HG03196 (cell line): Measurements from ENCODE around the gene BUB3.

ENCODE experiments used
- ATAC-seq: cut with Tn5 transposase; IDR thresholded peaks from one replicate; pipeline ENCODE4 v1.9.1; 2021; ENCODE audit not compliant: unreplicated experiment

BUB3 gene

DNA sequence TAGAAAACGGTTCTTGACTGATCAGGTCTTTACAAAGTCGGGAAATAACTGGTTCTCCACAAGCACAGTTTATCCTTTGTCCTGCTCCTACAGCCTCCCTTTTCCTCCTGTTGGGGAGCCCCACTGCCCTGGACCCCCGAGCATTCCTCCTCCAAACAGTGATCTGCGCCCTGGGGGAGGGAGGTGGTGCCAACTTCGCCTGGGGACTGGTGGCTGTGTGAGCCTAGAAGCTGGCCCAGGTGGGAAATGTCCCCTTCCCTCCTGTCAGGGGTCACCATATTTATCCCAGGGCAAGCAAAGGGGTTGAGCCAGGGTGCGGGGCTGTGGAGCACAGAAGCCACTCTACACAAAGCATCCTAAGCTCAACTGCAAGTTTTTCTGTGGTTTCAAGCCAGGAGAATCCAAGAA, 13.2 kb upstream of the BUB3 start:
- no peak for ATAC-seq

DNA sequence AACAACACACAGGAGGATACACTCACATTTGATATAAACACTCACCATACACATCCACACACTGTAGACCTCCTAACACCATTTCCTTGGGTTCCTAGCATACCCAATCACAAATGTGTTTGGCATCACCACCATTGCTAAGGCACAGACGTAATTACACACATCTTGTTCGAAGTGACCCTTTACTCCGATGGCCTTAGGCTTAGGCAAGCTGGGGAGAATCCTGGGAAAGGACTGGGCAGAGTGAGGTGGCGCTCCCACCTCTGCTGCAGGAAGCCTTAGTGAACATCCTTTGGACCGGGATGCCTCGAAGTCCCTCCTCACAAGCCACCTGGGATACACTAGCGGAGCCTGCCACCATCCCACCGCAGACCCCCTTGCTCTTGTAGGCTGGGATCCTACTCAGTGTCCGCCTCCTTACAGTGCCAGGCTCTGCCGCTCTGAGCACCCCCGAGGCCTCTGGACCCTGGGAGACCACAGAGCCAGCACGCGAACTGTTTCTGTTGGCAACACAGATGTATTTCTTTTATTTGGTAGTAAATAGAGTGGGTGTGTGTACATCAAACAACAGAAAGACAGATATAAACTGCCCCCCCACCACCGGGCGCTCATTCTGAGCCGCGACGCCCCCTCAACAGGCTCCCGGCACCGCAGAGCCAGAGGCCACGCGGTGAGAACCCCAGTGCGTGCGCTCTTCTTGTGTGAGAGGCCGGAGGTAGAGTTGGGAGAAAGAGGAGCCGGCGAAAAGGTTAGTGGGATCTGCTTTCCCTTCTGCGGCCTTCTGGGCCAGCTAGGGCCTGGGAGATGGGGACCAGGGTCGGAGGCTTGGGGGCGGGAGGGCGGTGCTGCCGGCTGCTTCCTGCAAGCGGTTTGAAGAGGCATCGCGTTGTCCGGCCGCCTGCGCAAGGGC, 12.2 kb upstream of the BUB3 start:
- ATAC-seq: no peak

DNA sequence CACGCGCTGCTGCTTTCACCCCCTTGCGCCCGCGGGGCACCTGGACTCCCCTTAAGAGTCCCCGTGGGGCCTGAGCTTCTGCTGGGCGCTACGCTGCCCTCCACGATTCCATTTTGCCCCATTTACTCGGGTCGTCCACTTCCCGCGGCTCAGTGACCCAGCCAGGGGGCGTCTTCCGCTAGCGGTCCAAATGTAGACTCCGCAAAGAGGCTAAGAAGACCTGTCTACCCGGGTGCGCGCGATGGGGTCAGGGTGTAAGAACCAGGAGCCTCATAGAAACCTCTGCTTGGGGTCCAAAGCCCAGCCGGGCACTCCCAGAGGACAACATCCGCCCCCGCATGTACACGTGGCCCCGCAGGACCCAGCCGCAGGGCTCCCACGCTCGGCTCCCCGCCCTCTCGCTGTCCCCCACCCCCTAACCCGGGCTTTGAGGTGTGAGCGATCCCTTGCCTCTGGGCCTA, 11.5 kb upstream of the BUB3 start:
- no peak for ATAC-seq

DNA sequence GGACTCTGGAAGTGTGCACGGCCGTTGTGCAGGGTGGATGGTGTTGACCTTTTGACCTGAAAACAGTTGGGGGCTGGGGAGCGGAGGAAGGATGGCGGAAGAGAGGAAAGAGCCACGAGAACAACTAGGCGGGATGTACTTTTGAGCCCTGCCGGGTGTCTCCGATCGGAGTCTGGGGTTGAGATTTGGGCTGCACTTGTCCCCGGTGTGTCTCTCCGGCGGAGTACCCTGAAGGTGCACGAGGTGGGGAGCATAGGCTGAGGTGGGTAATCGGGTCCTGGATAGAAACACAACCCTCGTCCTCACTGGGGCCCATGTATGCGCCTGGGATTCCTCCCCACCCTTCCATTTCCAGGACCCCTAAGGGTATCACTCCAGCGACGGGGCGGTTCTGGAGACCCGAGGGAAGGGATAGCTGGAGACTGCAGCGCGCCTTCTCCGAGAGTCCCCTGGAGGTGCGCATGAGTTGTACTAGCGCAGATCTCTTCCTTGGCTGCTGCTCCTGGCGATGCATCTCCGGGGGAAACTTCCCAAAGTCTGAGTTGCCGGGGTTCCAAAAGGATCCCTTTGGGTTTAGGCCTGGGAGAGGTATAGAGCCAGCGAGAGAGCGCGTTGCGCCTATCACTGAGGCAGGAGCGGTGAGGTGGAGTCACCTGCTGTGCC, 10.9 kb upstream of the BUB3 start:
- ATAC-seq: no peak

DNA sequence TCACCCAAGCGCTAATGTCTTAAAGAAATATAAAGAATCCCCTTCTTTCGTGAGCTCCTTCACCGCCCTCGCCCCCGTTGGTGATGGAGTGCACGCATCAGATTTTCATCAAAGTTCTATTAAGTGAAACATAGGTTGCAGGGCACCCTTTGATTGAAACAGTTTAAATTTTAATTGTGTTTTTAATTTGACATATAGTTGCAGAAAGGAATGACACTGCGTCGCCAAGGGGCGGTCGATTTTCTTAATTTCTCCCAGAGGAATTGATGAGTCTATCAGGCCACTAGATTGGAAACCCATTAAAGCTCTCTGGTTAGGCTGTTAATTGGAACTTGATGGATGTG, 10.4 kb upstream of the BUB3 start:
- ATAC-seq: no peak

DNA sequence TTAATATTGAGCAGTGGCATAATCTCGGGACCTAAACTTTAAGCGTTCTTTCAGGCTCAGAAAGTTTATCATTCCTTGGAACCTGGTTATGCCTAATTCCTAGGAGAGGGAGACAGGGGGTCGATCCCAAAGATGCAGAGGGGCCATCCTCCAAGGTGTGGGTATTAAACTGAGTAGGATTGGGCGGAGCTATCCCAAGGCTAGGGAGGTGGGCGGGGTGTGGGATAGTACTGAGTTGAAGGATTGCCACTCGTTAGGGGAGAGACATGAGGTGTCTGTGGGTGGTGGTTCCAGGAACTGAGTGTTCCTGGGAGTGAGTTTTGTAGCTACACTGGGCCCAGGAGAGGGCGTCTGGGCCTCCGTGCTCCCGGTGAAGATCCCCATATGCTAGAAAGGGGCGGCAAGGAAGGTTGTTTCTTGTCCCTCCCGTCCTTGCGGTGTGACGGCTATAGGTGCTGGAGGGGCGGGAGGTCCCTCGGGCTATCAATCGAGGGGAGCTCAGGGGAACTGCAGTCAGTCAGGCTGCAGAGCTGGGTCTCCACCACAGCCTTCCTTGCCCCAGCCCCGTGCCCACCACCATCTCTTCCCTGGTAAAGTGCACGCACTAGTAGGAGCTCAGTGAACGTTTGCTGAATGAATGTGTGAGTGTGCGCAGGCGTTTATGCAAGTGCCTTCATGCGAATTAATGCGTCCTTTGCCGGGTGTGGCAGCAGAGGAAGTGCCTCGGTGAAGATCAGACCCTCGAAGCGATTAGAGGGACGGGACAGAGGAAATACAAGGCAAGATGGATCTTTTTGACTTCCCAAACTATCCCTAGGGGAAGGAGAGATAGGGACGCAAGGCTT, 9.3 kb upstream of the BUB3 start:
- no peak for ATAC-seq

DNA sequence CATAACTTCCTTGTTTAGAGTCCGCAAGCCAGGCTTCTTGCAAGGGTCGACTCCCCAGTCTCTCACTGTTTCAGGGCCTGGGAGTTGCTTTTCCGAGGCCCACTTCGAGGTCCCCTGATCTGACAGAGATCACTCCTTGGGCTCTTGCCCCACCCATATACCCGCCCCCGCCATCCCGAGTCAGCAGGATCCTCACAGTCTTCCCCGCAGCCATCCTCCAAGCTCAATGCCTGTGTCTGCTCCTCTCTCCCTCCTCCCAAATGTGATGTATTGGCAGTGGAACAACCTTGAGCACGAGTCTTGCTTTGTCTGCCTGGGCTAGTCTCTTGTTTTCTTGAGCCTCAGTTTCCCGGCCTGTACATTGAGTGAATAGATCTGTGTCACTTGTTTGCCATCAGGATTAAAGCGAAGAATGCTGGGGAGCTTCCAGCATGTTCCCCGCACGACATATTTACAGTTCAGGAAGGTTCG, 8.6 kb upstream of the BUB3 start:
- ATAC-seq: no peak

DNA sequence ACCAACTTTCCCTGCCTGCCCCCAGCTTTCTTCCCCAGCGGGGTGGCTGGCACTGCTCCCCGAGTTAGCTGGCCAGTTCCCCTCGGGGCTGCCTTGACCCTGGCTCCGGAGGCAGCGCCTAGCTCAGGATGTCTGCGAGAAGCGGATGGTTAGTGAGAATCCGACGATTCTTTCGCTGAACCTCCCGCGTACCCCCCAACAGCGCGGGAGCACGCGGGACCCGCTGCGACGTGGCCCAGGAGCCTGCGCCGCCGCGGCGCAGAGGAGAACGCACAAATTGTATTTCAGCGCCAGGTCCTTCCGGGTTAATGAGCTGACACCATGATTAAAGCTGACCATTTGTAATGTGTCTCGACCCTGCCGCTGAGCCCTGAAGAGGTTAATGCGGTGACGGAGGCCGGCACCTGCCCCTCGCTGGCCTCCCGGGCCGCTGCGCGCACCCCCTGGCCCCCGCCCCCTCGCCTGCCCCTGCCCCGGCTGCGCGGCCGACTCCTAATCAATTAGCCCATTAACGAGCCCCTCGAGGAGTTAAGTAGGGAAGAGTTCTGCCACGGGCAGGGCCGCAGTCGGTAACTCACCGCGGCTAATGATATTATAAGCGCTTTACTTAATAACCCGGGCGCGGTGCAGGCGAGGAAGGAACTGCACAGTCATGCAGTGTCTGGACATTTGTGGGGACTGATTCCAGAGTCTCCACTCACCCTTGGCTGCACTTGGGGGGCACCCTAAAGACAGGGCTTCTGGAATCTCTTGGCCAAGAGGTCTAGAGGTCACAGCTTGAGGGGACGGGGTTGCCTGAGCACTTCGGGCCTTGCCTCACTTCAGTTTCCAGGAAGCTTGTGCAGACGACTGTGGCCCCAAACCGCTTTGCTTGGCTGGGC, 7.9 kb upstream of the BUB3 start:
- ATAC-seq: no peak

DNA sequence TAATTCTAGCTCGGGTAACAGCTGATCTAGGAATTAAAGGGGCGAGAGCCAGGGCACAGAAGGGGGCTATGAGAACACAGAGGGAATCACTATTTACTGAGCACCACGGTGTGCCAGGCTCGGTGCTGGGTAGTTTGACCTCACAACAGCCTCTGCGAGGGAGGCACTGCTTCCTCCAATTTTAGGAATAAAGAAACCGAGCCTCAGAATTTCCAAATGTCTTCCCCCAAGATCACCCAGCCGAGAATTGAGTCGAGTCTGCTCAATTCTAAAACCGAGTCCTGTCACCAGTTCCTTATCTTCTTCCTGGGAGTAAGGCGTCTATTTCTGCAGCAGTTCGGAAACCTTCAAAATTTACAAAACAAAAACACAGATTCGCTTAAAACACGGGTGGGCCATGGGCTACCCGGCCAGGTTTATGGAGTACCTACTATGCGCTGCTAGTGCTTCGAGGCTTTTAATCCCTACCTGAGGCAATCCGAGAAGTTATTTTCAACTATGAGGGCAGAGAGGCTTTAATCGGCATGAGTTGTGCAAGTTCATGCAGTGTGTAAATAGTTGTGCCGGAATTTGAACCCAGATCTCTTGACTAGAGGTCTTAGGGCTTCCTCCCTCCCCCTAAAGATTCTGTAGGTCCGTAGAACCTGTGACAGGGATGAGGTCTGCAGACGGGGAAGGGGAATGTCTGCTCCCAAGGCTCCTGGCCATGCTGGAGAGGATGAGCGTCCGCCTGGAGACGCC, 7.1 kb upstream of the BUB3 start:
- no peak for ATAC-seq

DNA sequence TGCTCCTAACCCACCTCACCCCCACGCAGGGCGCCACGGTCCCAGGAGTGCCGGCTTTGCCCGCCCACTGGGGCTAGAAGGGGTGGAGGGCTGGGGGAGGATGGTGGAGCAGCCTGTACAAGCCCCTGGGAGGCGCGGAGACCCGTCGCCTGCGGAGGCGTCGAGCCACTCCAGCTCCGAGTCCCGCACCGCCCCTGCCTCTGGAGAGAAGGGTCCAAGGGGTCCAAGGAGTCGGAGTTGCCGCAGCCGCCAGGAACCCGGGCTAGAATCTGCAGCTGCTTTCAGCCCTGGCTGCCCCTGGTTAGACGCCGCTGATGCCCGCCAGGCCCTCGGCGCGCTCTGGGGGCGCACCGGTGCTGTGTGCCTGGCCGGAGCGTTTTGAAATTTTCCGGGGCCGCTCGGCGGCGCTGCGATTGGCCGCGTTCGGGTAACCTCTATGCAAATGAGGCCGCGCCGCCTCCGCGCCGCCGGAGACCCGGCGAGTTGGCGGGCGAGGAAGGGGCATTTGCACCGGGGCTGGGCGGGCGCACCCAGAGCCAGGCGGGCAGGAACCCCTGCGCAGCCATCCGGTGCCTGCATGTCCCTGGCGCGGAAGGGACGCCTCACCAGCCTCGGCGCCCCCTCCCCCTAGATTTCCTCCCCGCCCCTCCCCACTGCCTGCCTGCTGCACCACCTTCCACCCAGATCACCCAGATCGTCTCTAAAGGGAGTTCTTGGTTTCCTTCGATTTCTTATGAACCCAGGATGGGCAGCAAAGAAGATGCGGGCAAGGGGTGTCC, 6.4 kb upstream of the BUB3 start, which contains the start of gene HMX2:
Gene HMX2 (plus strand): TSS at position 502 of the 779 bp plus-strand sequence. CDS start 243 bp downstream, at position 745.
- ATAC-seq: no peak

DNA sequence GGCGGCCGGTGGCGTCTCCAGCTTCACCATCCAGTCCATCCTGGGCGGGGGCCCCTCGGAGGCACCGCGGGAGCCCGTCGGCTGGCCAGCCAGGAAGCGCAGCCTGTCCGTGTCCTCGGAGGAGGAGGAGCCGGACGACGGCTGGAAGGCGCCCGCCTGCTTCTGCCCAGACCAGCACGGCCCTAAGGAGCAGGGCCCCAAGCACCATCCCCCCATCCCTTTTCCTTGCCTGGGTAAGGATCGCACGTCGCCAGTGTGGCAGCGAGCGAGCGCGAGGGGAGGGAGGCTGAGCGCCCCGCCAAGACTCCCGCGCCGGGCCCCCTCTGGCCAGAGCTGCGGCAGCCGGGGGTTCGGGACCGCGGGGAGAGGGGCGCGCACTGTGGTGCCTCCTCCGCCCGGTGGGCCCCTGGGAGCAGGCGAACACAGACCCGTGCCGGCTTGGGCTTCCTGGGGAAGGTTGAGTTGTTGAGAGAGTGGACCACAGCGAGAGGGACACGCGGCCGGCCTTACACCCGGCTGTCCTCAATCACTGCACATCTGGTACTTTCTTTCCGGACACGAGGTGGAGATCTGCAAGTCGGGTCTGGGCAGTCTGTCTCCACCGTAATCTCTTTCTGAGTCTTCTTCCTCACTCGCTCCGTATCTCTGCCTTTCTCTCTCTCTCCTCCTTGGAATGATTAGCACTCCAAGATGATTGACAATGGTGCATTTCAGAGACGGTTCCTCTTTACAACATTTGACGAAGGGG, 5.6 kb upstream of the BUB3 start:
- no peak for ATAC-seq

DNA sequence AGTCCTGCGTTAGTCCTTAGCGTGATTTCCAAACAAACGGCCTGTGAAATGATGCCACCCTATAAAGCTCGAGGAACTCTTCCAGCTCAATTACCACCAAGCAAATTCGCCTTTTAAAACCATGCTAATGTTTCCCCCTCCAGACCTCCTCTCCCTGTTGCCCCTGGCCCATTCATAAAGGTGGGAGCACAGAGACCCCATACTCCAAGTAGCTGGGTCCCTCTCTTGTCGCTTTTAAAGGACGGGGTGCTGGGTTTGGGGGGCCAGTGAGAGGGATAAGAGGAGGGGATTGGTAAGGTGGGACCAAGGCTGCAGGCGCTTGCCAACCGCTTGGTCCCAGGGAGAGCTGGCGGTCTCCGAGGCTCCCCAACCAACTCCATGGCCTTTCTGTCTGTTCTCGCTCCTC, 5.0 kb upstream of the BUB3 start:
- ATAC-seq: no peak

DNA sequence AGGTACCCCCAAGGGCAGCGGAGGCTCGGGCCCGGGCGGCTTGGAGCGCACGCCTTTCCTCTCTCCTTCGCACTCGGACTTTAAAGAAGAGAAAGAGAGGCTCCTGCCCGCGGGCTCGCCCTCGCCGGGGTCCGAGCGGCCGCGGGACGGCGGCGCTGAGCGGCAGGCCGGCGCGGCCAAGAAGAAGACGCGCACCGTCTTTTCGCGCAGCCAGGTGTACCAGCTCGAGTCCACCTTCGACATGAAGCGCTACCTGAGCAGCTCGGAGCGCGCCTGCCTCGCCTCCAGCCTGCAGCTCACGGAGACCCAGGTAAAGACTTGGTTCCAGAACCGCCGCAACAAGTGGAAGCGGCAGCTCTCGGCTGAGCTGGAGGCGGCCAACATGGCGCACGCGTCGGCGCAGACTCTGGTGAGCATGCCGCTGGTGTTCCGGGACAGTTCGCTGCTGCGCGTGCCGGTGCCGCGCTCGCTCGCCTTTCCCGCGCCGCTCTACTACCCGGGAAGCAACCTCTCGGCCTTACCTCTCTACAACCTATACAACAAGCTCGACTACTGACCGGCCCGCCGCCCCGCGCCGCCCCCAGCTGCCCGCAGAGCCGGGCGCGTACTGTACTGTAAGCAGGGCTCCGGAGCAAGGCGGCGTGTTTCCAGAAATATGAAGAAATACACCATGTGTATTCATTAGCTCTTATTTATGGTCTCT, 4.5 kb upstream of the BUB3 start:
- no peak for ATAC-seq

DNA sequence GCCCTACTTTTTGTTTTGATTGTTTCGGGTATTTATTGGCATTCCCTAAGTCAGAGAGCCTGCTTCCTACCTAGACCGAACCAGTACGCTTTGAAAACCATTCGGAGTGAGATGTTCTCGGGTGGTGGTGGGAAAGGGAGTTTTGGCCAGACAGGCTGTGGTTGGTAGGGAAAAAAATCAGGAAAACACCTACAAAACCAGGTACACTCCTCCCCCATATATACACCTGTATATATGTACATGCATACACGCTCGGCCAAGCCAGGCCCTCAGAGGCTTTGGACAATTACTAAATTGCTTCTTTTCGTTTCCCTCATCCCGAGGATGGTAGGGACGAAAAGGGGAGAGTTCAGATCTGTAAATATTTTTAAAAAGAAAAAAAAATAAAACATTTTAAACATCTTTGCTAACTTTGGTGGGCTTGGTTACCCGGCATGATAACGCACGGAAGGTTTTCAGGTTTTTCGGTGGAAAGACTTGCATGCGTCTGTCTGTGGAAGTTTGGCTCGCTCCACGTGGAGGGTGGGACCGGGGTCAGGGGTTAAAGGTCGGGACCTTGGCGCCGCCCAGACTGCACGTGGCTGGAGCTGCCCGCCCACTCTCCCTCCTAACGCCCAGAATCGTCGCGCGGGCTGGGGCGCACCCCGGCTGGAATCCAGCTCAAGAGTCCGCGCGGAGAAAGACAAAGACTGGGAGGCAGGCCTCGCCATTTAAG, 3.8 kb upstream of the BUB3 start:
- no peak for ATAC-seq

DNA sequence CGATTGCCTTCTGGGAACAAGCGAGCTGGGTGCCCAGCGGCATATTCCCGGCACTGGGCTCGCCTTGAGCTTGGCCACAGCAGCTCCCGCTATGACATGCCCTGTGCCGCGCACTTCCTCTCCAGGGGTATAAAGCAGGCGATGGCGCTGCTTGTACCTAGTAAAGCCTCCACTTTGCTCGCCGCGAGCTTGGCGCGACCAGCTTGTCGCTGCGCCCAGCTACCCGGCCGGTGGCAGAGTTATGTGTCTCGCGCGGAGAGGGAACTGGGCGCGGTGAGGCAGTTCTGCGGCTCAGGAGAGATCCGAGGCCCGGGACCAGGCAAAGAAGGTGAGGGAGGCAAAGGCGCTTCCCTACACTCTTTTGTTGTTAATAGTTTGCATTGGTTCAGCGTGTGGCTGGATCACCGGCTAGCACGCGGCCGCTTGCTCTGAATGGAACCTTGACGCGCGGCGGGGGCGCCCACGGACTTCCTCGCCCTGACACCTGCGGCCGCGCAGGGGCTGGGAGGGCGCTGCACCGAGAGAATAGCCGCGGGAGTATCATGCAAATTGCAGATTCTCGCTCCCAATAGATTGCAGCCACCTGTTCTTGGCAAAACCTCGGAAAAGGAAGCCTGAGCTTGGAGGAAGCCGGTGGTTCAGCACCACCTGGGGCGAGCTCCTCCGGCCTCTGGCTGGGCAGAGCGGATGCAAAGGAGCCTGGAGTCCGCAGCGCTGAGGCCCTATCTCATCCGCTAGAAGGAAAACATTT, 3.0 kb upstream of the BUB3 start:
- no peak for ATAC-seq

DNA sequence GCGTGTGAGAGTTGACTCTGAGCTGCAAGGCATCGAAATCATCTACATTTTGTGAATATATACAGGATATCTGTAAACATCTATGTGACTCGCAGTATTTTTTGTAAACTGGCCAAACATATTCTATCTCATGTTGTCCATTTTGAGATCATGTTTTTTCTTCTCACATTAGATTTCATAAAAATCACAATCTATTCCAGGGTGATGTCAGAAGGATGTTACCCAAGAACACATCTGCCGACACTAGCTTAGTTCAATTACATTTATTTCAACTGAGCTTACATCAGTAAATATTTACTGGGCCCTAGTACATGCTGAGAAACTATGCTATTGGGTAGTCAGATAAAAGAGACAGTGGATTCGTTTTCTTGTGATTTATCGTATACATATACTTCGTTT, 2.5 kb upstream of the BUB3 start:
- no peak for ATAC-seq
